Endodermal cell (in vitro differentiated cells): ENCODE results near the gene ZMYND15. TPM values are rescaled to one million over a fixed set of nuclear protein-coding genes. Genes with fewer than 3 reads are reported as not detected.

Experiments used
- DNase-seq: peaks from one replicate; pipeline ENCODE4 v3.0.0-alpha.2; 2017
- H3K27ac ChIP-seq: 2 replicates; pipeline ENCODE4 v1.5.1; 2013; ENCODE audit warnings: mild to moderate bottlenecking, low read depth, low read length, moderate library complexity
- H3K27me3 ChIP-seq: 2 replicates; pipeline ENCODE4 v1.6.1; 2013; ENCODE audit warnings: mild to moderate bottlenecking, low read length, moderate library complexity; ENCODE audit not compliant: insufficient read depth, control insufficient read depth, poor library complexity, severe bottlenecking
- H3K36me3 ChIP-seq: 2 replicates; pipeline ENCODE4 v1.7.0; 2013; ENCODE audit warnings: mild to moderate bottlenecking, low read length, moderate library complexity; ENCODE audit not compliant: control insufficient read depth, insufficient read depth
- H3K4me1 ChIP-seq: one replicate; pipeline ENCODE4 v1.7.0; 2013; ENCODE audit warnings: low read length; ENCODE audit not compliant: control insufficient read depth, insufficient read depth
- H3K4me3 ChIP-seq: 2 replicates; pipeline ENCODE4 v1.5.1; 2013; ENCODE audit warnings: mild to moderate bottlenecking, low read length, moderate library complexity
- H3K9ac ChIP-seq: 2 replicates; pipeline ENCODE4 v1.6.1; 2013; ENCODE audit warnings: mild to moderate bottlenecking, low read length, moderate library complexity; ENCODE audit not compliant: poor library complexity, severe bottlenecking; ENCODE audit errors: extremely low read depth
- H3K9me3 ChIP-seq: 2 replicates; pipeline ENCODE4 v1.6.1; 2013; ENCODE audit warnings: mild to moderate bottlenecking, low read length, moderate library complexity; ENCODE audit not compliant: control insufficient read depth
- H3K27ac Mint-ChIP-seq: 2 replicates; pipeline ENCODE4 v1.8.0; 2020; ENCODE audit warnings: mixed read lengths
- H3K27me3 Mint-ChIP-seq: 2 replicates; pipeline ENCODE4 v1.8.0; 2021; ENCODE audit warnings: mild to moderate bottlenecking, mixed read lengths; ENCODE audit not compliant: insufficient read depth
- H3K36me3 Mint-ChIP-seq: 2 replicates; pipeline ENCODE4 v1.8.0; 2020; ENCODE audit warnings: low read depth, mixed read lengths
- H3K4me1 Mint-ChIP-seq: 2 replicates; pipeline ENCODE4 v1.8.0; 2020; ENCODE audit warnings: mixed read lengths
- H3K4me3 Mint-ChIP-seq: 2 replicates; pipeline ENCODE4 v1.8.0; 2020; ENCODE audit warnings: mild to moderate bottlenecking, moderate library complexity, mixed read lengths
- H3K9me3 Mint-ChIP-seq: 2 replicates; pipeline ENCODE4 v1.8.0; 2020; ENCODE audit warnings: mild to moderate bottlenecking, mixed read lengths
- CTCF ChIP-seq: fragments of 200-600 bp; sonication (generic); conservative IDR thresholded peaks from 2 replicates; pipeline ENCODE4 v1.5.0; 2021; ENCODE audit warnings: antibody characterized with exemption, mild to moderate bottlenecking
- WGBS, 2 experiments: methylation state at CpG; one replicate each; pipeline versions ENCODE4 v1.1.5 to v1.1.7; 2013; ENCODE audit warnings: missing lambda C conversion rate in 2 of 2, mixed read lengths in 1 of 2; ENCODE audit not compliant: insufficient coverage in 1 of 2, insufficient read length in 1 of 2; 5-methylcytosine and 5-hydroxymethylcytosine counted together
- total RNA-seq, 2 donors: library from RNA; stranded (reverse); fragmentation: NEBNext Ultra II Directional in 1 of 2; extraction: Animal tissue kit (Norgen Biotek cat#: 25700) in 1 of 2; gene quantifications; 2 replicates in 1 of 2; 3 replicates in 1 of 2; pipeline ENCODE4 v1.2.1, GENCODE V29; 2021

The ZMYND15 gene
- total RNA-seq, 2 donors from 2014 or later, result not detected

GRCh38 chr17:4720787-4721186, 18.8 kb upstream of the ZMYND15 start:
- Histone ChIP-seq H3K4me1 (no peaks in the 10 kb centered on the region), H3K4me3 (no peak overlapping the region), H3K9me3 (no peaks in the 10 kb centered on the region), H3K27ac (no peak overlapping the region), H3K36me3 (peaks cover 5% of the 10 kb centered on the region), H3K27me3 (no peaks in the 10 kb centered on the region), H3K9ac (no peak overlapping the region)
- whole genome bisulfite sequencing, 2 experiments, result 92% methylated on average over 7 of the region's 7 CpGs; no CpG with 5 or more reads in 1 of the 2 experiments
- Mint-ChIP-seq H3K4me3 (no peak overlapping the region), H3K27ac (no peak overlapping the region), H3K27me3 (peaks cover 1% of the 10 kb centered on the region), H3K36me3 (peaks cover 25% of the 10 kb centered on the region), H3K9me3 (no peaks in the 10 kb centered on the region), H3K4me1 (no peaks in the 10 kb centered on the region)
- no peak for DNase-seq
- no peak for TF ChIP-seq CTCF

GRCh38 chr17:4721203-4722135, 18.2 kb upstream of the ZMYND15 start:
- peaks cover 5% of the 10 kb centered on the region for H3K36me3 ChIP-seq
- peak; percentile 38 for DNase-seq
- H3K9ac ChIP-seq, result no peak overlapping the region
- WGBS, 2 experiments, result 85 to 86% methylated on average over 13 to 20 of the region's 20 CpGs
- H3K9me3 Mint-ChIP-seq, result no peaks in the 10 kb centered on the region
- no peak overlapping the region for H3K27ac ChIP-seq
- TF ChIP-seq CTCF, result no peak
- H3K27me3 ChIP-seq, result no peaks in the 10 kb centered on the region
- no peaks in the 10 kb centered on the region for H3K4me1 Mint-ChIP-seq
- peaks cover 4% of the 10 kb centered on the region for H3K27me3 Mint-ChIP-seq
- peak overlapping the region; percentile 52 for H3K27ac Mint-ChIP-seq
- H3K4me3 Mint-ChIP-seq, result no peak overlapping the region
- H3K4me1 ChIP-seq, result no peaks in the 10 kb centered on the region
- no peaks in the 10 kb centered on the region for H3K9me3 ChIP-seq
- H3K36me3 Mint-ChIP-seq, result peaks cover 25% of the 10 kb centered on the region
- no peak overlapping the region for H3K4me3 ChIP-seq

- DNase-seq, result no peak
- TF ChIP-seq CTCF, result no peak
- Histone ChIP-seq H3K9ac (no peak overlapping the region), H3K27ac (no peak overlapping the region), H3K9me3 (no peaks in the 10 kb centered on the region), H3K4me3 (no peak overlapping the region), H3K36me3 (no peaks in the 10 kb centered on the region), H3K27me3 (no peaks in the 10 kb centered on the region), H3K4me1 (no peaks in the 10 kb centered on the region)
- no peaks in the 10 kb centered on the region for H3K9me3 Mint-ChIP-seq
- no peak overlapping the region for H3K4me3 Mint-ChIP-seq
- 93 to 95% methylated on average over 16 of the region's 16 CpGs for WGBS, 2 experiments
- no peak overlapping the region for H3K27ac Mint-ChIP-seq
- H3K4me1 Mint-ChIP-seq, result no peaks in the 10 kb centered on the region
- peaks cover 21% of the 10 kb centered on the region for H3K36me3 Mint-ChIP-seq
- H3K27me3 Mint-ChIP-seq, result peaks cover 8% of the 10 kb centered on the region
Measured at GRCh38 chr17:4722678-4723240, 16.9 kb upstream of the ZMYND15 start.
